OCI-LY1 (cell line): ENCODE data around the gene SEMA4A.
A peak's percentile ranks its signal among the peaks of the same experiment; 100 is the strongest.

ENCODE experiments used
- H2AFZ ChIP-seq: fragments of 200-600 bp; sonication (generic), shearing (Covaris generic); 2 replicates; pipeline ENCODE4 v1.6.0; 2014; ENCODE audit warnings: antibody characterized with exemption, mild to moderate bottlenecking, low read length
- H3F3A ChIP-seq: fragments of 200-600 bp; sonication (generic), shearing (Covaris generic); 2 replicates; pipeline ENCODE4 v1.6.0; 2014; ENCODE audit warnings: mild to moderate bottlenecking, antibody characterized with exemption, low read length, moderate library complexity; ENCODE audit not compliant: insufficient read depth
- H3K27ac ChIP-seq: fragments of 200-600 bp; sonication (generic); 2 replicates; pipeline ENCODE4 v1.5.1; 2014; ENCODE audit warnings: low read length, mixed run types, mild to moderate bottlenecking, low read depth; ENCODE audit not compliant: poor library complexity, severe bottlenecking
- H3K27me3 ChIP-seq: fragments of 200-600 bp; sonication (generic); 2 replicates; pipeline ENCODE4 v1.6.0; 2014; ENCODE audit warnings: antibody characterized with exemption, mild to moderate bottlenecking, low read length, moderate library complexity; ENCODE audit not compliant: insufficient read depth
- H3K36me3 ChIP-seq: fragments of 200-600 bp; sonication (generic); 2 replicates; pipeline ENCODE4 v1.6.1; 2014; ENCODE audit warnings: mild to moderate bottlenecking, antibody characterized with exemption, low read length, moderate library complexity, mixed read lengths; ENCODE audit not compliant: insufficient read depth
- H3K4me1 ChIP-seq: fragments of 200-600 bp; sonication (generic); 2 replicates; pipeline ENCODE4 v1.5.1; 2014; ENCODE audit warnings: mild to moderate bottlenecking, low read length, moderate library complexity; ENCODE audit not compliant: insufficient read depth, severe bottlenecking
- H3K4me2 ChIP-seq: fragments of 200-600 bp; sonication (generic), shearing (Covaris generic); 2 replicates; pipeline ENCODE4 v1.6.1; 2014; ENCODE audit warnings: low read length
- H3K4me3 ChIP-seq: fragments of 200-600 bp; sonication (generic); 2 replicates; pipeline ENCODE4 v1.5.1; 2014; ENCODE audit warnings: low read length, low read depth, mild to moderate bottlenecking, mixed read lengths; ENCODE audit not compliant: poor library complexity, severe bottlenecking
- H3K79me2 ChIP-seq: fragments of 200-600 bp; shearing (Covaris generic); 2 replicates; pipeline ENCODE4 v1.6.1; 2016; ENCODE audit warnings: mixed run types, low read length, mixed read lengths; ENCODE audit not compliant: insufficient read depth
- H3K9ac ChIP-seq: fragments of 200-600 bp; sonication (generic), shearing (Covaris generic); 2 replicates; pipeline ENCODE4 v1.6.1; 2014; ENCODE audit warnings: mild to moderate bottlenecking, low read length, mixed read lengths
- H3K9me2 ChIP-seq: fragments of 200-600 bp; sonication (generic), shearing (Covaris generic); 2 replicates; pipeline ENCODE4 v1.6.1; 2014; ENCODE audit warnings: low read depth, mild to moderate bottlenecking, low read length, mixed read lengths
- H3K9me3 ChIP-seq: fragments of 200-600 bp; shearing (Covaris generic); 2 replicates; pipeline ENCODE4 v1.6.1; 2014; ENCODE audit warnings: low read length, mixed read lengths
- H4K20me1 ChIP-seq: fragments of 200-600 bp; sonication (generic), shearing (Covaris generic); 2 replicates; pipeline ENCODE4 v1.6.0; 2016; ENCODE audit warnings: mild to moderate bottlenecking, low read length; ENCODE audit not compliant: insufficient read depth
- CTCF ChIP-seq: fragments of 200-600 bp; sonication (generic), shearing (Covaris generic); IDR thresholded peaks from 2 replicates; pipeline ENCODE4 v1.5.1; 2017; ENCODE audit warnings: mild to moderate bottlenecking, antibody characterized with exemption, low read length, moderate library complexity, mixed read lengths
- EZH2 ChIP-seq: fragments of 200-600 bp; sonication (generic), shearing (Covaris generic); IDR thresholded peaks from 2 replicates; pipeline ENCODE4 v1.8.0; 2017; ENCODE audit warnings: borderline replicate concordance, mixed run types, mild to moderate bottlenecking, antibody characterized with exemption, low read length, moderate library complexity, mixed read lengths

SEMA4A gene

GRCh38 chr1:156138458-156138867 is 14.9 kb upstream of the SEMA4A start:
- Histone ChIP-seq H2AFZ (no peak overlapping the region), H3K9me3 (no peaks in the 10 kb centered on the region), H3K79me2 (no peaks in the 10 kb centered on the region), H3K36me3 (no peaks in the 10 kb centered on the region), H3K9me2 (no peaks in the 10 kb centered on the region), H3K27me3 (no peaks in the 10 kb centered on the region; the same call in 1 of the 2 replicates), H3F3A (no peaks in the 10 kb centered on the region), H3K4me2 (no peak overlapping the region), H3K9ac (no peak overlapping the region), H3K4me3 (no peak overlapping the region), H3K27ac (no peak overlapping the region), H4K20me1 (no peaks in the 10 kb centered on the region), H3K4me1 (no peaks in the 10 kb centered on the region)
- TF ChIP-seq EZH2 (no peak), CTCF (no peak)

GRCh38 chr1:156140879-156141707 is 12.3 kb upstream of the SEMA4A start:
- Histone ChIP-seq H3K79me2 (no peaks in the 10 kb centered on the region), H3K27ac (no peak overlapping the region), H3K27me3 (no peaks in the 10 kb centered on the region; the same call in 1 of the 2 replicates), H3F3A (no peaks in the 10 kb centered on the region), H3K9ac (no peak overlapping the region), H3K4me3 (no peak overlapping the region), H3K4me2 (no peak overlapping the region), H3K4me1 (peaks cover 4% of the 10 kb centered on the region), H2AFZ (no peak overlapping the region), H3K36me3 (no peaks in the 10 kb centered on the region), H3K9me2 (no peaks in the 10 kb centered on the region), H3K9me3 (no peaks in the 10 kb centered on the region), H4K20me1 (no peaks in the 10 kb centered on the region)
- TF ChIP-seq CTCF (peak; percentile 88), EZH2 (no peak)

- H2AFZ ChIP-seq: no peak overlapping the region
- H3K36me3 ChIP-seq: no peaks in the 10 kb centered on the region
- H3K27me3 ChIP-seq: no peaks in the 10 kb centered on the region
- no peaks in the 10 kb centered on the region for H3K9me2 ChIP-seq
- no peak for TF ChIP-seq CTCF
- H3K79me2 ChIP-seq: no peaks in the 10 kb centered on the region
- H3K9ac ChIP-seq: no peak overlapping the region
- H4K20me1 ChIP-seq: no peaks in the 10 kb centered on the region
- peaks cover 31% of the 10 kb centered on the region for H3K4me1 ChIP-seq
- H3K9me3 ChIP-seq: no peaks in the 10 kb centered on the region
- H3K27ac ChIP-seq: no peak overlapping the region
- H3K4me3 ChIP-seq: no peak overlapping the region
- H3F3A ChIP-seq: no peaks in the 10 kb centered on the region
- H3K4me2 ChIP-seq: no peak overlapping the region
Measured at GRCh38 chr1:156143765-156144489, 9.5 kb upstream of the SEMA4A start.
